ENCODE measurements around the gene INTS11. TPM values are rescaled to one million over a fixed set of nuclear protein-coding genes. Genes with fewer than 3 reads are reported as not detected.

INTS11 gene
- total and polyA plus RNA-seq, 2 of the 13 experiments (the other 11 are each of a cell fraction or from before 2014, with no cell fraction given), result 52.8 to 94.8 TPM

DNA sequence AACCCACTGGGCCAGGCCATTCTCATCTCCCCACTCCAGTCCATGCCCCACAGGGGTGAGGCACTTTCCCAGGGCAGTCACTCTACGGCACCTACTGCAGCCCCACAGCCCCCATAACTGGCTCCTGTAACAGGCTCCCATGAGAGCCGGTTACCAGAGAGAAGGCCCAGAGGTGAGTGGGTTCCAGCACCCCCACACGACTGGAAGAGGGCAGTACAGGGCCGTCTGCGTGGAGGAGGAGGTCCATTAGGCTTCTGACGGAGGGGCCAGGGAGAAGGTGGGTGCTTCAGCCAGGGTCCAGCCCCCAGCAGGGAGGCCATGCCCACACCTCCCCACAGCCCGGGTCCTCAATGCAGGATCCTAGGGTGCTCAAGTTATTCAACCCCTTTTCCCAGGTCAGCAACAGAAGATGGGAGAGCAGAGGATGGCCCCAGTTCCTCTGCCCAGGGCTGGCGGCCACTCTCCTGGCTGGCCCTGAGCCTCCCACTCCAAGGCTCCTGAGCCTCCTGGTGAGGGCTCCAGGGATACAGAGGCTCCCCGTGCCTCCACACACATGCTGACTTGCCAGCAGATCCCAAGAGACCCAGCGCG lies 18.3 kb downstream of the INTS11 start (continued):
- TF ChIP-seq, protein P1, sequence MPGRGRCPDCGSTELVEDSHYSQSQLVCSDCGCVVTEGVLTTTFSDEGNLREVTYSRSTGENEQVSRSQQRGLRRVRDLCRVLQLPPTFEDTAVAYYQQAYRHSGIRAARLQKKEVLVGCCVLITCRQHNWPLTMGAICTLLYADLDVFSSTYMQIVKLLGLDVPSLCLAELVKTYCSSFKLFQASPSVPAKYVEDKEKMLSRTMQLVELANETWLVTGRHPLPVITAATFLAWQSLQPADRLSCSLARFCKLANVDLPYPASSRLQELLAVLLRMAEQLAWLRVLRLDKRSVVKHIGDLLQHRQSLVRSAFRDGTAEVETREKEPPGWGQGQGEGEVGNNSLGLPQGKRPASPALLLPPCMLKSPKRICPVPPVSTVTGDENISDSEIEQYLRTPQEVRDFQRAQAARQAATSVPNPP (CRISPR knock-in tag; IDR thresholded peaks at IDR 0.05), result no peak
- TF ChIP-seq ZNF430 (CRISPR knock-in tag; IDR thresholded peaks at IDR 0.05) (no peak), PAXIP1 (CRISPR knock-in tag; conservative IDR thresholded peaks at IDR 0.05) (no peak), ZNF75D (CRISPR knock-in tag; IDR thresholded peaks at IDR 0.05; ENCODE audit: borderline replicate concordance) (no peak), CENPX (CRISPR knock-in tag; IDR thresholded peaks at IDR 0.05) (no peak), TEAD2 (CRISPR knock-in tag; IDR thresholded peaks at IDR 0.05) (no peak), ZNF337 (CRISPR knock-in tag; IDR thresholded peaks at IDR 0.05; ENCODE audit: borderline replicate concordance, low read depth) (no peak), ZXDC (CRISPR knock-in tag; IDR thresholded peaks at IDR 0.05) (no peak), SNAPC2 (CRISPR knock-in tag; IDR thresholded peaks at IDR 0.05) (no peak), ZNF451 (CRISPR knock-in tag; IDR thresholded peaks at IDR 0.05) (no peak), ZBTB42 (CRISPR knock-in tag; IDR thresholded peaks at IDR 0.05) (no peak), ZNF224 (CRISPR knock-in tag; IDR thresholded peaks at IDR 0.05) (no peak), ZNF24 (IDR thresholded peaks at IDR 0.05) (no peak), ZNF274 (CRISPR knock-in tag; IDR thresholded peaks at IDR 0.05) (0 out of 2 replicates have a peak, but pooled peaks have one; percentile 14), SRSF4 (IDR thresholded peaks at IDR 0.05; ENCODE audit: low read depth, low read length, poor library complexity, severe bottlenecking) (no peak), YEATS2 (CRISPR knock-in tag; IDR thresholded peaks at IDR 0.05; ENCODE audit: borderline replicate concordance) (no peak), FOXM1 (CRISPR knock-in tag; IDR thresholded peaks at IDR 0.05) (no peak), HNRNPK (IDR thresholded peaks at IDR 0.05; ENCODE audit: low read depth, low read length, poor library complexity, severe bottlenecking) (no peak), KMT2B (CRISPR knock-in tag; IDR thresholded peaks at IDR 0.05) (0 out of 2 replicates have a peak, but pooled peaks have one; percentile 22), DNMT3B (CRISPR knock-in tag; conservative IDR thresholded peaks at IDR 0.05) (no peak), MTA1 (CRISPR knock-in tag; IDR thresholded peaks at IDR 0.05; ENCODE audit: borderline replicate concordance) (0 out of 2 replicates have a peak, but pooled peaks have one; percentile 1), ZNF777 (CRISPR knock-in tag; IDR thresholded peaks at IDR 0.05) (no peak; the same call in 1 of the 2 replicates)
- TF ChIP-seq, protein P2, sequence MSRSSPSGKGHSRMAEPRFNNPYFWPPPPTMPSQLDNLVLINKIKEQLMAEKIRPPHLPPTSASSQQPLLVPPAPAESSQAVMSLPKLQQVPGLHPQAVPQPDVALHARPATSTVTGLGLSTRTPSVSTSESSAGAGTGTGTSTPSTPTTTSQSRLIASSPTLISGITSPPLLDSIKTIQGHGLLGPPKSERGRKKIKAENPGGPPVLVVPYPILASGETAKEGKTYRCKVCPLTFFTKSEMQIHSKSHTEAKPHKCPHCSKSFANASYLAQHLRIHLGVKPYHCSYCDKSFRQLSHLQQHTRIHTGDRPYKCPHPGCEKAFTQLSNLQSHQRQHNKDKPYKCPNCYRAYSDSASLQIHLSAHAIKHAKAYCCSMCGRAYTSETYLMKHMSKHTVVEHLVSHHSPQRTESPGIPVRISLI (CRISPR knock-in tag; IDR thresholded peaks at IDR 0.05; ENCODE audit: borderline replicate concordance), result no peak
